ENCODE data around the gene CITED2. TPM values are rescaled to one million over a fixed set of nuclear protein-coding genes. Genes with fewer than 3 reads are reported as not detected.
A peak's percentile ranks its signal among the peaks of the same experiment; 100 is the strongest.

Gene CITED2
- total and polyA plus RNA-seq, 12 donors, result 21.3 to 433 (median 225) TPM

DNA sequence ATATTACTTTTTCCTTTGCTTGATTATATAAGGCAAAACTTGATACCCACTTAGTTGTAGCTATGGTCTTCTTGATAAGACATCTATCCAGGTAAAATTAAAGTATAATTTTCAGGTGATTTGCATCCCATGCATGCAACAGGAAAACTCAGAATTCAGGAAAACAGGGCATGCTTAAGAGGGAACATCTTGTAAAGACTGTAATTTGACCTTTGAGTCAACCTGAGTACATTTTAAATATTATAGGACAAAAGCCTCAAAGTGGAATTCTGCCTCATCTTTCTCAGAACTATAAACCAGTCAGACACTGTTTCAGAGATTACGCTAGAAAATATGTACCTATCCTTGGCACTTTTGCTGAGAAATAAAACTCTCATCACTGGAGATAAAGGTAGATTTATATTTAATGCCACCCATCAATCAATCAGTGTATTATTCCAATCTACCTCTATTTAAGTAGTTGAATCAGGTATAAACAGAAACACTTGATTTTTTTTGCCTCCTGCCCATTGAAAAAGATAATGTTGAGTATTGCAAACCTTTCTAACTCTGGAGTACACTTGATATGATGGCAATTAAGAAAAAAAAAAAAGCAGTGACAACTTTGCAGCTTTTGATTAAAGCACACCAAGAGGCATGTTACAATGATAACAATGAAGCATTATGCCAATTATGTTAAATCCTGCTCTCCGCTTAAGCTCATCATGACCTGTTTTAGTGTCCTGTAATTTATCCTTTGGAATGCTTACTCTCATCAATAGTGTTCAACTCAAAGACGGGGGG, 2.8 kb downstream of the CITED2 start:
- peak overlapping the region in 4 of 5 donors; percentile 28 to 98 (median 98) for H3K27ac ChIP-seq
- H3K4me3 ChIP-seq, result peak overlapping the region in 2 of 4 donors; percentile 97
- TF ChIP-seq, protein P1, sequence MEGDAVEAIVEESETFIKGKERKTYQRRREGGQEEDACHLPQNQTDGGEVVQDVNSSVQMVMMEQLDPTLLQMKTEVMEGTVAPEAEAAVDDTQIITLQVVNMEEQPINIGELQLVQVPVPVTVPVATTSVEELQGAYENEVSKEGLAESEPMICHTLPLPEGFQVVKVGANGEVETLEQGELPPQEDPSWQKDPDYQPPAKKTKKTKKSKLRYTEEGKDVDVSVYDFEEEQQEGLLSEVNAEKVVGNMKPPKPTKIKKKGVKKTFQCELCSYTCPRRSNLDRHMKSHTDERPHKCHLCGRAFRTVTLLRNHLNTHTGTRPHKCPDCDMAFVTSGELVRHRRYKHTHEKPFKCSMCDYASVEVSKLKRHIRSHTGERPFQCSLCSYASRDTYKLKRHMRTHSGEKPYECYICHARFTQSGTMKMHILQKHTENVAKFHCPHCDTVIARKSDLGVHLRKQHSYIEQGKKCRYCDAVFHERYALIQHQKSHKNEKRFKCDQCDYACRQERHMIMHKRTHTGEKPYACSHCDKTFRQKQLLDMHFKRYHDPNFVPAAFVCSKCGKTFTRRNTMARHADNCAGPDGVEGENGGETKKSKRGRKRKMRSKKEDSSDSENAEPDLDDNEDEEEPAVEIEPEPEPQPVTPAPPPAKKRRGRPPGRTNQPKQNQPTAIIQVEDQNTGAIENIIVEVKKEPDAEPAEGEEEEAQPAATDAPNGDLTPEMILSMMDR (IDR thresholded peaks at IDR 0.05), result no peak
- peak in 1 of 2 donors; percentile 5 for TF ChIP-seq POLR2A (IDR thresholded peaks at IDR 0.05)
- H3K9me3 ChIP-seq (replicated peaks in 1 of 3), result no peaks in the 10 kb centered on the region
- no peaks in the 10 kb centered on the region for H3K27me3 ChIP-seq
- intact Hi-C loops (cut with DNase I), result loop anchor here (5.0 to 10.0 kb wide), 5 partner anchors 373 to 943 kb away; no protein-coding TSS in a partner anchor
- no peak for DNase-seq
- H3K36me3 ChIP-seq (replicated peaks in 1 of 2), result peaks cover 0 to 5% of the 10 kb centered on the region in 2 donors
- H3K4me1 ChIP-seq (replicated peaks in 1 of 2), result peaks cover 14 to 37% of the 10 kb centered on the region in 2 donors
- WGBS, 4 donors, result 14 to 30% (median 17%) methylated on average over 3 of the region's 3 CpGs

DNA sequence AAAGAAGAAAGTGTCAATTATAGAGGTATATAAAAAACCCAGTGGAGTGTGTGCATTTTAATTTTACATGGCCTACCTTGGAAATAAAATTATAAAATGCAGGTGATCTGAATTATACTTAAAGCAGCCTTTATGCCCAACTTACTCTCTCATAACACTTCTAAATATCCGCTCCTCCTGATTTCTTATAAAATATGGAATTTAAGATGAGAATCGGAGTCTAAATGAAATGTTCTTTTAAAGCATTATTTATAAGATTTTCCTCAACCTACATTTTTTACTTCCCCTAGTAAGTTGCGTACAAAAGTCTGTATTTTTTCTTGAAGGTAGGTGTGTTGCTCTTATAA, 3.5 kb downstream of the CITED2 start:
- Histone ChIP-seq H3K4me3 (peak overlapping the region in 2 of 4 donors; percentile 97), H3K4me1 (replicated peaks in 1 of 2) (peaks cover 14 to 33% of the 10 kb centered on the region in 2 donors), H3K36me3 (replicated peaks in 1 of 2) (peaks cover 0 to 5% of the 10 kb centered on the region in 2 donors), H3K27ac (peak overlapping the region in 3 of 5 donors; percentile 18 to 98 (median 98)), H3K9me3 (replicated peaks in 1 of 3) (no peaks in the 10 kb centered on the region), H3K27me3 (no peaks in the 10 kb centered on the region)
- TF ChIP-seq, protein P1 (IDR thresholded peaks at IDR 0.05), result no peak
- no peak for TF ChIP-seq POLR2A (IDR thresholded peaks at IDR 0.05)
- intact Hi-C loops (cut with DNase I), result loop anchor here (5.0 to 10.0 kb wide), 5 partner anchors 374 to 944 kb away; no protein-coding TSS in a partner anchor
- 54 to 63% (median 57%) methylated on average over 3 of the region's 3 CpGs for WGBS, 4 donors
- DNase-seq, result no peak

DNA sequence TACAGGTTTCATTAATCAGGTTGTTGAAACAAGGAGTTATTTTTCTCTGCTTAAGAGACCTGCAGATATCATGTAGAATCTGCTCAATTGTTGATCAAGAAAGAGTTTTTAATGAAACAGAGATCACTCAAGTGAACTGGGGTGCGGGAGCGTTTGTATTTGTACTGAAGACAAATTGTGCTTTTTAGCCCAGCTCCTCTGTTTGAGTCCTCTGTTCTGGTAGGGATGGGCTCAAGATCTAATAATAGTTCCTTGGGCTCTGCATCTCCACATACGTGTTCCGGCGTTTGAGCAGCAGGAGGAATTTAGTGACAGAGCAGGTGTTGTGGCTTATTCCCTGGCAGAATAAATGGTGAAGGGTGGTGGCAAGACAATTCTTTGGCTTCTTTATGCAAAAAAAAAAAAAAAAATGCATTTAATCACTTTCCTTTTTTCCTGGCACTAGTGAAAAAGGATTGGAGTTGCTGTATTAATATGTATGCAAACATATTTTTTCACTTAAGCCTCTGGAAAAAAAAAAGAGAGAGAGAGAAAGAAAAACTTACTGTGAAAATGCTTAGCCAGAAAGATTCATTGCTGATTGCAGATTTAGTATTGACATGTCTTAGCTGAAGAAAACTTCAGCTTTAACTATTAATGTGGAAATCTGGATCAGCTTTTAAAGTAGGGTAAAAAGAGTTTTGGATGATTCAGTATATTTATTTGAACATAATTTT, 4.0 kb downstream of the CITED2 start:
- 11 to 26% (median 16%) methylated on average over 5 of the region's 5 CpGs for WGBS, 4 donors
- H3K4me1 ChIP-seq (replicated peaks in 1 of 2), result peaks cover 14 to 33% of the 10 kb centered on the region in 2 donors

More for the DNA sequence above, 4.0 kb downstream of the CITED2 start:
- intact Hi-C loops (cut with DNase I), result loop anchor here (5.0 to 10.0 kb wide), 5 partner anchors 374 to 944 kb away; no protein-coding TSS in a partner anchor
- peak in 5 of 7 donors; percentile 21 to 69 (median 42) for DNase-seq
- TF ChIP-seq, protein P1 (IDR thresholded peaks at IDR 0.05), result no peak
- TF ChIP-seq POLR2A (IDR thresholded peaks at IDR 0.05), result peak; percentile 23 to 51
- peak overlapping the region in 2 of 4 donors; percentile 97 for H3K4me3 ChIP-seq
- no peaks in the 10 kb centered on the region for H3K27me3 ChIP-seq
- peak overlapping the region in 4 of 5 donors; percentile 39 to 98 (median 81) for H3K27ac ChIP-seq
- no peaks in the 10 kb centered on the region for H3K9me3 ChIP-seq (replicated peaks in 1 of 3)
- H3K36me3 ChIP-seq (replicated peaks in 1 of 2), result peaks cover 0 to 5% of the 10 kb centered on the region in 2 donors

All from adrenal gland (tissue), 12 donors.